ENCODE measurements around the gene OPHN1.

The OPHN1 gene

DNA sequence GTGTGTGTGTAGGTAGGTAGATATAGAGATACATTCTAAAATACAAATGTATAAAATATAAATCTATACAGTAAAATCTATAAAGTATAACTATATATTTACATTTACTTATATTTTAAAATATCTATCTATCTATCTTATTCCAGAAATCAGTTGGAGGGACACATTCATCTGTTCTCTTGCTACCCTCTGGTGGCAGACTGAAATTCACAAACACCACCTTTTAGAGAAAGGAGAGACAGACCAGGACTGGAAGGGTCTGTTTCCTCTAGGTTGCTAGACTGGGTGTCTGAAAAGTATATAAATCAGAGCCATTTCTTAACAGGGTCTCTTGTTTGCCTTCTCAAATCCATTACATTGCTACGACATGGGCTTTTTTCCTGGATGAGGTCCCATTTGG is 343.0 kb downstream of the OPHN1 start:
- no peak overlapping the region for H3K56ac ChIP-seq (ENCODE audit: low read length)
- no peak overlapping the region for H4K5ac ChIP-seq (ENCODE audit: low read length)
- H2BK120ac ChIP-seq (ENCODE audit: low read depth, low read length): no peak overlapping the region
- H3K36me3 ChIP-seq (ENCODE audit: control insufficient read depth, insufficient read depth, low read length): no peaks in the 10 kb centered on the region
- no peak overlapping the region for H2BK15ac ChIP-seq (replicated peaks; ENCODE audit: low read depth)
- no peak overlapping the region for H4K8ac ChIP-seq (ENCODE audit: low read depth, low read length)
- no peak overlapping the region for H3K4me2 ChIP-seq (ENCODE audit: low read length)
- no peak overlapping the region for H2BK5ac ChIP-seq (ENCODE audit: low read length)
- no peak overlapping the region for H3K4ac ChIP-seq (ENCODE audit: low read depth, low read length)
- H3K9ac ChIP-seq (ENCODE audit: low read length): no peak overlapping the region
- no peaks in the 10 kb centered on the region for H3K4me1 ChIP-seq (ENCODE audit: control insufficient read depth, low read depth, low read length)
- WGBS (ENCODE audit: extremely low coverage, insufficient coverage, low lambda C conversion rate): no CpG with 5 or more reads among the region's 1 CpG
- no peaks in the 10 kb centered on the region for H3K79me1 ChIP-seq (ENCODE audit: low read length)
- no peaks in the 10 kb centered on the region for H3K79me2 ChIP-seq (ENCODE audit: control insufficient read depth, insufficient read depth, low read length)
- no peak overlapping the region for H3K18ac ChIP-seq (ENCODE audit: low read length)
- peak; percentile 26 for DNase-seq
- H3K27ac ChIP-seq (ENCODE audit: low read depth, low read length): no peak overlapping the region
- H2AK5ac ChIP-seq (ENCODE audit: low read length): no peak overlapping the region
- no peaks in the 10 kb centered on the region for H3K27me3 ChIP-seq (ENCODE audit: insufficient read depth, low read length, poor library complexity)
- no peak overlapping the region for H3K4me3 ChIP-seq (ENCODE audit: low read length)
- no peak overlapping the region for H3K23ac ChIP-seq (ENCODE audit: low read length)

DNA sequence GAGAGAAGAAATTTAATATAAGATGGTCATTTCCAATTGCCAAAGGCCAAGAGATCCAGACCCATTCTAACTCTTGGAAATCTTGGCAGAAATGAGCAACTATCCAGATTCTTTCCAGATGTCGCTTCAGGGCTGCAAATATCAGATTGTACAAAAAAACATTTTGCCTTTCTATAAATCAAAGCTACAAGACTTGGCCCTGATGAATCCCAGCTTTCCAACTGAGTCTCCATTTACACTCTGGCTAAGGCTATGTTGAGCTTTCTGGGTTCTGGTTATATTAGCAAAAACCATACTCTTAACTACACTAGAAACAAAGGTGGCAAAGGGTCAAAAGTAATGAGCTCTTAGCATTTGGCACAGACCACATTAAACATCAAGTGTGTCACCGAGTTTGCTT is 345.8 kb downstream of the OPHN1 start:
- H3K27me3 ChIP-seq (ENCODE audit: insufficient read depth, low read length, poor library complexity): no peaks in the 10 kb centered on the region
- H3K4ac ChIP-seq (ENCODE audit: low read depth, low read length): no peak overlapping the region
- H3K79me1 ChIP-seq (ENCODE audit: low read length): no peaks in the 10 kb centered on the region
- no peak overlapping the region for H2AK5ac ChIP-seq (ENCODE audit: low read length)
- H2BK5ac ChIP-seq (ENCODE audit: low read length): no peak overlapping the region
- DNase-seq: no peak
- H4K5ac ChIP-seq (ENCODE audit: low read length): no peak overlapping the region
- H3K79me2 ChIP-seq (ENCODE audit: control insufficient read depth, insufficient read depth, low read length): no peaks in the 10 kb centered on the region
- H3K18ac ChIP-seq (ENCODE audit: low read length): no peak overlapping the region
- no peak overlapping the region for H4K8ac ChIP-seq (ENCODE audit: low read depth, low read length)
- no peak overlapping the region for H3K27ac ChIP-seq (ENCODE audit: low read depth, low read length)
- H3K9ac ChIP-seq (ENCODE audit: low read length): no peak overlapping the region
- no peak overlapping the region for H3K56ac ChIP-seq (ENCODE audit: low read length)
- no peak overlapping the region for H2BK120ac ChIP-seq (ENCODE audit: low read depth, low read length)
- H3K23ac ChIP-seq (ENCODE audit: low read length): no peak overlapping the region
- no peak overlapping the region for H3K4me3 ChIP-seq (ENCODE audit: low read length)
- WGBS (ENCODE audit: extremely low coverage, insufficient coverage, low lambda C conversion rate): no CpG with 5 or more reads among the region's 2 CpGs
- H3K4me2 ChIP-seq (ENCODE audit: low read length): no peak overlapping the region
- no peaks in the 10 kb centered on the region for H3K36me3 ChIP-seq (ENCODE audit: control insufficient read depth, insufficient read depth, low read length)
- H3K4me1 ChIP-seq (ENCODE audit: control insufficient read depth, low read depth, low read length): no peaks in the 10 kb centered on the region
- H2BK15ac ChIP-seq (replicated peaks; ENCODE audit: low read depth): no peak overlapping the region

DNA sequence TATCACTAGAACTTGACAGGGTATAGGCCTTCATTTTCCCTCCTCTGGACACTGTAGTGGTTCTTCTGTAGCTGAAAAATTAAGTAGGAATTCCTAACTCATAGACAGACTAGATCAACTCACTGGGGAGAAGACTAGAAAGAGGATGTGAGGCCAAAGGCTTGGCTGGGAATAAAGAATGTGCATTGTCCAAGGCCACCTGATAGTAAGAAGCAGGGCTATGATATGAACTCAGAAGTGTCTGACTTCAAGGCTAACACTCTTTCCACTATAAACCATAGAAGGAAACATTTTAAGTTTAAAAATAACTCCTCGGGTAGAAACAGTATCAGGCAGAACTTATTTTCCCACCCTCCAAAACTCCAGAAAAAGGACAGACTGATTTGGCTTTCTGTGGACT is 346.6 kb downstream of the OPHN1 start:
- Histone ChIP-seq H2AK5ac (ENCODE audit: low read length) (no peak overlapping the region), H3K36me3 (ENCODE audit: control insufficient read depth, insufficient read depth, low read length) (no peaks in the 10 kb centered on the region), H3K27ac (ENCODE audit: low read depth, low read length) (no peak overlapping the region), H3K18ac (ENCODE audit: low read length) (no peak overlapping the region), H3K4me2 (ENCODE audit: low read length) (no peak overlapping the region), H2BK120ac (ENCODE audit: low read depth, low read length) (no peak overlapping the region), H3K79me2 (ENCODE audit: control insufficient read depth, insufficient read depth, low read length) (no peaks in the 10 kb centered on the region), H3K9ac (ENCODE audit: low read length) (no peak overlapping the region), H4K8ac (ENCODE audit: low read depth, low read length) (no peak overlapping the region), H3K4ac (ENCODE audit: low read depth, low read length) (no peak overlapping the region), H3K56ac (ENCODE audit: low read length) (no peak overlapping the region), H3K4me3 (ENCODE audit: low read length) (no peak overlapping the region), H2BK5ac (ENCODE audit: low read length) (no peak overlapping the region), H3K23ac (ENCODE audit: low read length) (no peak overlapping the region), H4K5ac (ENCODE audit: low read length) (no peak overlapping the region), H3K27me3 (ENCODE audit: insufficient read depth, low read length, poor library complexity) (no peaks in the 10 kb centered on the region), H3K4me1 (ENCODE audit: control insufficient read depth, low read depth, low read length) (no peaks in the 10 kb centered on the region), H2BK15ac (replicated peaks; ENCODE audit: low read depth) (no peak overlapping the region), H3K79me1 (ENCODE audit: low read length) (no peaks in the 10 kb centered on the region)
- no peak for DNase-seq
- WGBS (ENCODE audit: extremely low coverage, insufficient coverage, low lambda C conversion rate): no CpG with 5 or more reads among the region's 1 CpG

DNA sequence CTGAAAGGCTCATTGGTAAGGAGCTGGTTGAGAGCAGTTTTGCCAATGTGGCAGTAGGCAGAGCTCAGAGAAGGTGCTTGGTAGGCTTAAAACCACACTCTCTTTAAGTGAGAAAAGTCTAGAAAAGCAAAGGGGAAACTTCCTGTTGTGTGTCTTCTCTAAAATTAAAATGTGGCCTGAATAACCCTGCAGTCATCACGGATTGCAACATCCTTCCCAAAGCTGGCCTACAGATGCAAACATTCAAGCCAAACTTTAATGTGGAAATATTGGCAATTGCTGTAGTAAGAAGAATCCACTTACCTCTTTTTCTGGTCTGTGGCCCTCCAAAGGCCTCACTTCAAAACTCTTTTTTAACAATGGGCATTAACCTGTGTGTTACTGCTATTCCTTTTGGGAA is 348.5 kb downstream of the OPHN1 start:
- DNase-seq: no peak

DNA sequence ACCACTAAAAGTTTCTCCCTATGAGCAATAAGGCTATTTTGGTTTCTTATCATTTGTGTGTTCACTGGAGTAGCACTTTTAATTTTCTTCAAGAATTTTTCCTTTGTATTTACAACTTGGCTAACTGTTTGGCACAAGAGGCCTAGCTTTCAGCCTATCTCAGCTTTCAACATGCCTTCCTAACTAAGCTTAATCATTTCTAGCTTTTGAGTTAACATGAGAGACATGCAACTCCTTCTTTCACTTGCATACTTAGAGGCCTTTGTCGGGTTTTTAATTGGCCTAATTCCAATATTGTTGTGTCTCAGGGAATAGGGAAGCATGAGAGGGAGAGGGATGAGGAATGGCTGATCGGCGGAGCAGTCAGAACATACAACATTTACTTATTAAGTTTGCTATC is 349.8 kb downstream of the OPHN1 start:
- Histone ChIP-seq H4K5ac (ENCODE audit: low read length) (no peak overlapping the region), H2AK5ac (ENCODE audit: low read length) (no peak overlapping the region), H3K56ac (ENCODE audit: low read length) (no peak overlapping the region), H2BK5ac (ENCODE audit: low read length) (no peak overlapping the region), H3K23ac (ENCODE audit: low read length) (no peak overlapping the region), H3K4me2 (ENCODE audit: low read length) (no peak overlapping the region), H2BK15ac (replicated peaks; ENCODE audit: low read depth) (no peak overlapping the region), H3K79me1 (ENCODE audit: low read length) (no peaks in the 10 kb centered on the region), H2BK120ac (ENCODE audit: low read depth, low read length) (no peak overlapping the region), H3K36me3 (ENCODE audit: control insufficient read depth, insufficient read depth, low read length) (no peaks in the 10 kb centered on the region), H3K4ac (ENCODE audit: low read depth, low read length) (no peak overlapping the region), H3K27me3 (ENCODE audit: insufficient read depth, low read length, poor library complexity) (no peaks in the 10 kb centered on the region), H3K4me3 (ENCODE audit: low read length) (no peak overlapping the region), H4K8ac (ENCODE audit: low read depth, low read length) (no peak overlapping the region), H3K18ac (ENCODE audit: low read length) (no peak overlapping the region), H3K9ac (ENCODE audit: low read length) (no peak overlapping the region), H3K79me2 (ENCODE audit: control insufficient read depth, insufficient read depth, low read length) (no peaks in the 10 kb centered on the region), H3K4me1 (ENCODE audit: control insufficient read depth, low read depth, low read length) (no peaks in the 10 kb centered on the region), H3K27ac (ENCODE audit: low read depth, low read length) (no peak overlapping the region)
- no CpG with 5 or more reads among the region's 3 CpGs for WGBS (ENCODE audit: extremely low coverage, insufficient coverage, low lambda C conversion rate)
- no peak for DNase-seq

More for the DNA sequence above, 348.5 kb downstream of the OPHN1 start:
- Histone ChIP-seq H3K4me3 (ENCODE audit: low read length) (no peak overlapping the region), H4K8ac (ENCODE audit: low read depth, low read length) (no peak overlapping the region), H2BK120ac (ENCODE audit: low read depth, low read length) (no peak overlapping the region), H2AK5ac (ENCODE audit: low read length) (no peak overlapping the region), H2BK15ac (replicated peaks; ENCODE audit: low read depth) (no peak overlapping the region), H3K23ac (ENCODE audit: low read length) (no peak overlapping the region), H3K27ac (ENCODE audit: low read depth, low read length) (no peak overlapping the region), H2BK5ac (ENCODE audit: low read length) (no peak overlapping the region), H3K56ac (ENCODE audit: low read length) (no peak overlapping the region), H4K5ac (ENCODE audit: low read length) (no peak overlapping the region), H3K9ac (ENCODE audit: low read length) (no peak overlapping the region), H3K79me1 (ENCODE audit: low read length) (no peaks in the 10 kb centered on the region), H3K4me2 (ENCODE audit: low read length) (no peak overlapping the region), H3K36me3 (ENCODE audit: control insufficient read depth, insufficient read depth, low read length) (no peaks in the 10 kb centered on the region), H3K18ac (ENCODE audit: low read length) (no peak overlapping the region), H3K4ac (ENCODE audit: low read depth, low read length) (no peak overlapping the region), H3K4me1 (ENCODE audit: control insufficient read depth, low read depth, low read length) (no peaks in the 10 kb centered on the region), H3K79me2 (ENCODE audit: control insufficient read depth, insufficient read depth, low read length) (no peaks in the 10 kb centered on the region), H3K27me3 (ENCODE audit: insufficient read depth, low read length, poor library complexity) (no peaks in the 10 kb centered on the region)
- WGBS (ENCODE audit: extremely low coverage, insufficient coverage, low lambda C conversion rate): no CpG with 5 or more reads among the region's 1 CpG

DNA sequence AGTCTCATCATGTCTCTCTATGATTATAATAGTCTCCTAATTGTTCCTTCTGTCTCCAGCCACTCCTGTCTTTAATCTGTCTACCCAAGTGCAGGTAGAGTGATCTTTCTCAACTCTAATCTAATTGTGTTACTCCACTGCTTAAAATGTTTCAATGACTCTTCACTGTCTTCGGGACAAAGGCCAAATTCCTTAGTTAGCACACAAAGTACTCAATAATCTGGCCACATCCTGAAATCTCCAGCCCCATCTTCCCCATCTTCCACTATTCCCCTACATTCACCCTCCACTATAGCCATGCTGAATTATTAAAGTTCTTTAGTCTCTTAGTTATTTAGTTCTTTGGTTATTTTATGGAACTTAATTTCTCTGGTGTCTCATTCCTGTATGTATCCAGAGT is 353.3 kb downstream of the OPHN1 start:
- H2BK120ac ChIP-seq (ENCODE audit: low read depth, low read length): no peak overlapping the region
- no peak overlapping the region for H4K8ac ChIP-seq (ENCODE audit: low read depth, low read length)
- H2BK5ac ChIP-seq (ENCODE audit: low read length): no peak overlapping the region
- H2BK15ac ChIP-seq (replicated peaks; ENCODE audit: low read depth): no peak overlapping the region
- H3K56ac ChIP-seq (ENCODE audit: low read length): no peak overlapping the region
- no peaks in the 10 kb centered on the region for H3K79me1 ChIP-seq (ENCODE audit: low read length)
- H3K4me2 ChIP-seq (ENCODE audit: low read length): no peak overlapping the region
- H3K23ac ChIP-seq (ENCODE audit: low read length): no peak overlapping the region
- no peak overlapping the region for H3K9ac ChIP-seq (ENCODE audit: low read length)
- H2AK5ac ChIP-seq (ENCODE audit: low read length): no peak overlapping the region
- DNase-seq: no peak
- no CpG with 5 or more reads among the region's 1 CpG for WGBS (ENCODE audit: extremely low coverage, insufficient coverage, low lambda C conversion rate)
- no peak overlapping the region for H3K27ac ChIP-seq (ENCODE audit: low read depth, low read length)
- no peaks in the 10 kb centered on the region for H3K4me1 ChIP-seq (ENCODE audit: control insufficient read depth, low read depth, low read length)
- no peak overlapping the region for H3K4me3 ChIP-seq (ENCODE audit: low read length)
- no peaks in the 10 kb centered on the region for H3K79me2 ChIP-seq (ENCODE audit: control insufficient read depth, insufficient read depth, low read length)
- no peak overlapping the region for H3K18ac ChIP-seq (ENCODE audit: low read length)
- H3K36me3 ChIP-seq (ENCODE audit: control insufficient read depth, insufficient read depth, low read length): no peaks in the 10 kb centered on the region
- H3K4ac ChIP-seq (ENCODE audit: low read depth, low read length): no peak overlapping the region
- H4K5ac ChIP-seq (ENCODE audit: low read length): no peak overlapping the region
- H3K27me3 ChIP-seq (ENCODE audit: insufficient read depth, low read length, poor library complexity): no peaks in the 10 kb centered on the region

Data from mesendoderm (in vitro differentiated cells).